ENCODE data around the gene SPINK2.

The SPINK2 gene

GRCh38 chr4:56821381-56822243 is at the start of gene SPINK2:
TSS of gene SPINK2 (minus strand) at chr4:56821701. CDS start at chr4:56821662, 39 bp downstream.
- no peak within 1 kb of the TSS for H3K27ac ChIP-seq
- TF ChIP-seq CTCF (conservative IDR thresholded peaks at IDR 0.05) (peak; percentile 48), ZFX (IDR thresholded peaks at IDR 0.05) (no peak)

- TF ChIP-seq CTCF (conservative IDR thresholded peaks at IDR 0.05) = no peak
- no peak for TF ChIP-seq ZFX (IDR thresholded peaks at IDR 0.05)
- H3K27ac ChIP-seq = no peak overlapping the region
These were observed 49.4 kb upstream of the SPINK2 start for GRCh38 chr4:56870946-56871345.

- TF ChIP-seq ZFX (IDR thresholded peaks at IDR 0.05) (no peak), CTCF (conservative IDR thresholded peaks at IDR 0.05) (no peak)
- no peak overlapping the region for H3K27ac ChIP-seq
These were observed 42.1 kb upstream of the SPINK2 start for GRCh38 chr4:56863441-56864139.

GRCh38 chr4:56861360-56861759 is 39.9 kb upstream of the SPINK2 start:
- H3K27ac ChIP-seq = no peak overlapping the region
- TF ChIP-seq CTCF (conservative IDR thresholded peaks at IDR 0.05) = no peak
- TF ChIP-seq ZFX (IDR thresholded peaks at IDR 0.05) = no peak

GRCh38 chr4:56860781-56861180 is 39.3 kb upstream of the SPINK2 start:
- H3K27ac ChIP-seq = no peak overlapping the region
- TF ChIP-seq ZFX (IDR thresholded peaks at IDR 0.05) (no peak), CTCF (conservative IDR thresholded peaks at IDR 0.05) (no peak)

- H3K27ac ChIP-seq = no peak overlapping the region
- no peak for TF ChIP-seq ZFX (IDR thresholded peaks at IDR 0.05)
- no peak for TF ChIP-seq CTCF (conservative IDR thresholded peaks at IDR 0.05)
These were observed 38.3 kb upstream of the SPINK2 start for GRCh38 chr4:56859841-56860240.
